Caco-2 (cell line): ENCODE results near the gene GNS. TPM values are rescaled to one million over a fixed set of nuclear protein-coding genes. Genes with fewer than 3 reads are reported as not detected.
A peak's percentile ranks its signal among the peaks of the same experiment; 100 is the strongest.

ENCODE experiments used
- BruUV-seq: library from RNA; stranded (reverse); fragments of 400-500 nt; replicated peaks from 2 replicates; lab custom pipeline; 2021; lab: Mats Ljungman, UMichigan
- CTCF ChIA-PET: fragments of 300-600 bp; sonication (Branson Sonifier 250); formaldehyde crosslinking; loops from one replicate; lab custom pipeline; 2022; ENCODE audit warnings: antibody characterized with exemption; lab: Charles Lee
- POLR2A ChIA-PET: fragments of 300-600 bp; sonication (Branson Sonifier 250); formaldehyde crosslinking; loops from one replicate; lab custom pipeline; 2022; ENCODE audit warnings: antibody characterized with exemption; lab: Charles Lee
- DNase-seq, 2 experiments: peaks; one replicate each; pipeline versions ENCODE4 v3.0.0 to v3.0.0-alpha.2; 2020 to 2022
- H3K27me3 ChIP-seq: replicated peaks from 2 replicates; pipeline ENCODE4 v1.6.0; 2011; ENCODE audit warnings: low read length; ENCODE audit not compliant: control insufficient read depth, insufficient read depth
- H3K36me3 ChIP-seq: 2 replicates; pipeline ENCODE4 v1.5.1; 2011; ENCODE audit warnings: low read length; ENCODE audit not compliant: control insufficient read depth, insufficient read depth
- H3K4me1 ChIP-seq: fragments of 250-450 bp; sonication (Bioruptor Pico); 2 replicates; pipeline ENCODE4 v1.5.1; 2020; ENCODE audit warnings: mild to moderate bottlenecking
- H3K4me3 ChIP-seq: 2 replicates; pipeline ENCODE4 v1.5.1; 2011; ENCODE audit warnings: low read depth, mild to moderate bottlenecking, control low read depth, low read length
- H3K9me3 ChIP-seq: fragments of 250-450 bp; sonication (Bioruptor Pico); 2 replicates; pipeline ENCODE4 v1.5.1; 2020; ENCODE audit warnings: mild to moderate bottlenecking, moderate library complexity
- H3K27ac Mint-ChIP-seq: one replicate; pipeline ENCODE4 v1.8.0; 2022; ENCODE audit warnings: mixed read lengths; ENCODE audit not compliant: unreplicated experiment
- H3K27me3 Mint-ChIP-seq: one replicate; pipeline ENCODE4 v1.8.0; 2022; ENCODE audit warnings: mixed read lengths; ENCODE audit not compliant: insufficient read depth, unreplicated experiment
- H3K36me3 Mint-ChIP-seq: one replicate; pipeline ENCODE4 v1.8.0; 2022; ENCODE audit warnings: mild to moderate bottlenecking, mixed read lengths; ENCODE audit not compliant: insufficient read depth, unreplicated experiment
- H3K4me1 Mint-ChIP-seq: one replicate; pipeline ENCODE4 v1.8.0; 2022; ENCODE audit warnings: low read depth, mixed read lengths; ENCODE audit not compliant: unreplicated experiment
- H3K4me3 Mint-ChIP-seq: one replicate; pipeline ENCODE4 v1.8.0; 2022; ENCODE audit warnings: mild to moderate bottlenecking, moderate library complexity, mixed read lengths; ENCODE audit not compliant: unreplicated experiment
- H3K9me3 Mint-ChIP-seq: one replicate; pipeline ENCODE4 v1.8.0; 2022; ENCODE audit warnings: mixed read lengths; ENCODE audit not compliant: unreplicated experiment
- intact Hi-C: fragments of 100-400 bp; cut with micrococcal nuclease; formaldehyde crosslinking; loops from one replicate; pipeline ENCODE4 v1.10.0; 2022; ENCODE audit not compliant: unreplicated experiment
- total RNA-seq: library from RNA; stranded (reverse); gene quantifications from 2 replicates; pipeline ENCODE4 v1.2.3, GENCODE V29; 2022
- TF ChIP-seq, protein P1 (sequence below), 2 experiments: fragments of 200-600 bp in 1 of 2; IDR thresholded peaks; 1 replicate in 1 of 2; 2 replicates in 1 of 2; pipeline versions ENCODE4 v1.5.1 to v1.8.0; 2011 to 2022; ENCODE audit warnings: antibody characterized with exemption in 1 of 2, control low read depth in 1 of 2, inconsistent platforms in 1 of 2, low read depth in 1 of 2, low read length in 1 of 2, mild to moderate bottlenecking in 1 of 2, moderate library complexity in 1 of 2; ENCODE audit not compliant: insufficient read depth in 1 of 2, severe bottlenecking in 1 of 2, unreplicated experiment in 1 of 2

Gene GNS
- total RNA-seq, 1 experiment from 2014 or later: 75.1 TPM

GRCh38 chr12:64670019-64670418 lies 89.2 kb downstream of the GNS start:
- Mint-ChIP-seq H3K9me3 (no peaks in the 10 kb centered on the region), H3K4me3 (no peak overlapping the region), H3K27ac (no peak overlapping the region), H3K36me3 (no peaks in the 10 kb centered on the region), H3K4me1 (peaks cover 59% of the 10 kb centered on the region), H3K27me3 (no peaks in the 10 kb centered on the region)
- no peak for DNase-seq
- no peak overlapping the region for H3K4me3 ChIP-seq
- no peaks in the 10 kb centered on the region for H3K27me3 ChIP-seq
- POLR2A ChIA-PET: interaction anchor here (0.7 kb wide), 1 partner anchor 1993 kb away, joined by 5 read pairs; no protein-coding TSS in a partner anchor
- no peaks in the 10 kb centered on the region for H3K36me3 ChIP-seq
- no peaks in the 10 kb centered on the region for H3K9me3 ChIP-seq
- peaks cover 88% of the 10 kb centered on the region for H3K4me1 ChIP-seq
- CTCF ChIA-PET: interaction anchor here (0.5 kb wide), 1 partner anchor 9 kb away, joined by 3 read pairs; no protein-coding TSS in a partner anchor
- intact Hi-C loops: no loop called here
- no TSS peak for BruUV-seq
- TF ChIP-seq, protein P1, sequence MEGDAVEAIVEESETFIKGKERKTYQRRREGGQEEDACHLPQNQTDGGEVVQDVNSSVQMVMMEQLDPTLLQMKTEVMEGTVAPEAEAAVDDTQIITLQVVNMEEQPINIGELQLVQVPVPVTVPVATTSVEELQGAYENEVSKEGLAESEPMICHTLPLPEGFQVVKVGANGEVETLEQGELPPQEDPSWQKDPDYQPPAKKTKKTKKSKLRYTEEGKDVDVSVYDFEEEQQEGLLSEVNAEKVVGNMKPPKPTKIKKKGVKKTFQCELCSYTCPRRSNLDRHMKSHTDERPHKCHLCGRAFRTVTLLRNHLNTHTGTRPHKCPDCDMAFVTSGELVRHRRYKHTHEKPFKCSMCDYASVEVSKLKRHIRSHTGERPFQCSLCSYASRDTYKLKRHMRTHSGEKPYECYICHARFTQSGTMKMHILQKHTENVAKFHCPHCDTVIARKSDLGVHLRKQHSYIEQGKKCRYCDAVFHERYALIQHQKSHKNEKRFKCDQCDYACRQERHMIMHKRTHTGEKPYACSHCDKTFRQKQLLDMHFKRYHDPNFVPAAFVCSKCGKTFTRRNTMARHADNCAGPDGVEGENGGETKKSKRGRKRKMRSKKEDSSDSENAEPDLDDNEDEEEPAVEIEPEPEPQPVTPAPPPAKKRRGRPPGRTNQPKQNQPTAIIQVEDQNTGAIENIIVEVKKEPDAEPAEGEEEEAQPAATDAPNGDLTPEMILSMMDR (IDR thresholded peaks at IDR 0.05; ENCODE audit: insufficient read depth in 1 of 2, low read depth in 1 of 2, low read length in 1 of 2, severe bottlenecking in 1 of 2, unreplicated experiment in 1 of 2): no peak

DNA sequence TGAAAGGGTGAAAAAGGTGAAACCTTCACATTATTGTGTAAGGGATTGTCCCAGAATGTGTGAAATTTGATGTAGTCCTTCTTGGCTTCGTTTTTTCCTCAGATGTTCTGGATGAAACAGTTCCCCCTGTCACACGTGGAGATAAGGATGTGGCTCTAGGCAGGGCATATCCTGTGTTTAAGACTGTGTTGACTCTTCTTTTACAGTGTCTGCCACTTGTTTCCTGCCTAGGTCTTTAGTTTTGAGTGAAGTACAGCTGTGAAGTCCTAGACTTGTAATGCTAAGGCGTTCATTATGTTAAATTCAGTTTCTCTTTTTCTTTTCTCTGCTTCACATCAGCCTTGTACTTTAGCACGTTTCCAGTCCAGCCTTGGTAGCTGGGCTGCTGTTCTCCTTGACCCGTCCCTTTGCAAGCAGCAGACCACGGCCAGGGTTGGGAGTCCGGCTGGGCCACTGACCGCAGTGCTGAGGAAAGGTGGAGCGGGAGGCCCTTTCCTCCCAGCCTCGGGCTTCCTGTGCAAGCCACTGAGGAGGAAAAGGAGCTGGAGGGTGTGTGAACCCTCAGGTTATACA lies 89.8 kb downstream of the GNS start:
- H3K4me3 Mint-ChIP-seq: peak overlapping the region; percentile 27
- no peak overlapping the region for H3K4me3 ChIP-seq
- DNase-seq: peak in 1 of 2 experiments; percentile 45
- H3K36me3 Mint-ChIP-seq: no peaks in the 10 kb centered on the region
- no peaks in the 10 kb centered on the region for H3K9me3 ChIP-seq
- ChIA-PET POLR2A (no interaction called here), CTCF (no interaction called here)
- BruUV-seq: no TSS peak
- H3K4me1 Mint-ChIP-seq: peaks cover 59% of the 10 kb centered on the region
- TF ChIP-seq, protein P1 (IDR thresholded peaks at IDR 0.05; ENCODE audit: insufficient read depth in 1 of 2, low read depth in 1 of 2, low read length in 1 of 2, severe bottlenecking in 1 of 2, unreplicated experiment in 1 of 2): no peak
- intact Hi-C loops: loop anchor here (2.0 kb wide), 1 partner anchor 61 kb away; no protein-coding TSS in a partner anchor
- H3K36me3 ChIP-seq: no peaks in the 10 kb centered on the region
- H3K27ac Mint-ChIP-seq: peak overlapping the region; percentile 57
- no peaks in the 10 kb centered on the region for H3K9me3 Mint-ChIP-seq
- no peaks in the 10 kb centered on the region for H3K27me3 ChIP-seq
- peaks cover 91% of the 10 kb centered on the region for H3K4me1 ChIP-seq
- no peaks in the 10 kb centered on the region for H3K27me3 Mint-ChIP-seq

DNA sequence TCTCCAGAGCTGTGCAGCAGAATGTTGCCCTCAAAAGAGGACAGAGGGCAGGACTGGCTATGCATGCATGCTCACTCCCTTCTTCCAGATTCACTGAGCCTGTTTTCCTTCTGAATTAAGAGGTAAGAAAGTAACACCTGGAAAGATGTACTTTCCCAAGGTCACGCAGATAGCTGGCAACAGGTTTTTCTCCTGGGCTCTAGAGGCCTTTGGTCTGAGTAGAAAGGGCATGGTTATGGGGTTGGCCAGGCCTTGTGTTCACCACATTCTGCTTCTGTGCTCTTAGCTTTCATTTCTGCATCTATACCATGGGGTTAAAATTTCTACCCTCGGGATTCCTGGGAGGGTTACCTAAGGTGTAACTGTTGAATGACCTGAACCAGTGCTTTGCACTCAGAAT lies 91.4 kb downstream of the GNS start:
- no TSS peak for BruUV-seq
- Mint-ChIP-seq H3K36me3 (no peaks in the 10 kb centered on the region), H3K4me1 (peaks cover 62% of the 10 kb centered on the region), H3K4me3 (no peak overlapping the region), H3K27ac (no peak overlapping the region), H3K9me3 (no peaks in the 10 kb centered on the region), H3K27me3 (no peaks in the 10 kb centered on the region)
- intact Hi-C loops: loop anchor here (2.0 kb wide), 1 partner anchor 59 kb away; no protein-coding TSS in a partner anchor
- Histone ChIP-seq H3K9me3 (no peaks in the 10 kb centered on the region), H3K36me3 (no peaks in the 10 kb centered on the region), H3K4me3 (no peak overlapping the region), H3K4me1 (peaks cover 82% of the 10 kb centered on the region), H3K27me3 (no peaks in the 10 kb centered on the region)
- DNase-seq: no peak
- CTCF ChIA-PET: no interaction called here
- TF ChIP-seq, protein P1 (IDR thresholded peaks at IDR 0.05; ENCODE audit: insufficient read depth in 1 of 2, low read depth in 1 of 2, low read length in 1 of 2, severe bottlenecking in 1 of 2, unreplicated experiment in 1 of 2): no peak
- POLR2A ChIA-PET: interaction anchor here (0.5 kb wide), 1 partner anchor 88 kb away, joined by 3 read pairs; no protein-coding TSS in a partner anchor
